Coronary artery (tissue), 2 donors: ENCODE results near the gene HOXA1.

Source experiments
- DNase-seq: peaks from one replicate; pipeline ENCODE4 v3.0.0-alpha.2; 2017; ENCODE audit warnings: low spot score
- H3K27ac ChIP-seq, 2 donors: fragments of 200-600 bp; sonication (generic); one replicate each; pipeline ENCODE4 v1.5.1; 2016 to 2019
- H3K4me3 ChIP-seq: fragments of 200-600 bp; sonication (generic); 2 replicates; pipeline ENCODE4 v1.5.1; 2016; ENCODE audit warnings: mild to moderate bottlenecking, moderate library complexity
- CTCF ChIP-seq: fragments of 200-600 bp; sonication (generic); IDR thresholded peaks from one replicate; pipeline ENCODE4 v1.5.1; 2019; ENCODE audit warnings: antibody characterized with exemption

The HOXA1 gene

GRCh38 chr7:27101957-27102580 is 6.3 kb upstream of the HOXA1 start:
- Histone ChIP-seq H3K4me3 (peak overlapping the region; percentile 56), H3K27ac (peak overlapping the region in 1 of 2 donors; percentile 57)
- no peak for DNase-seq
- no peak for TF ChIP-seq CTCF

- no peak for DNase-seq
- no peak for TF ChIP-seq CTCF
- peak overlapping the region; percentile 56 for H3K4me3 ChIP-seq
- peak overlapping the region in 1 of 2 donors; percentile 57 for H3K27ac ChIP-seq
These were observed 5.6 kb upstream of the HOXA1 start for GRCh38 chr7:27101171-27101956.

GRCh38 chr7:27100694-27101170 is 4.9 kb upstream of the HOXA1 start:
- DNase-seq: no peak
- H3K27ac ChIP-seq: peak overlapping the region in 1 of 2 donors; percentile 57
- peak overlapping the region; percentile 56 for H3K4me3 ChIP-seq
- TF ChIP-seq CTCF: no peak

GRCh38 chr7:27099453-27100370 is 3.9 kb upstream of the HOXA1 start:
- no peak overlapping the region for H3K4me3 ChIP-seq
- TF ChIP-seq CTCF: no peak
- no peak overlapping the region for H3K27ac ChIP-seq
- DNase-seq: no peak

GRCh38 chr7:27098578-27099451 is 3.0 kb upstream of the HOXA1 start:
- H3K4me3 ChIP-seq: peak overlapping the region; percentile 55
- peak overlapping the region in 1 of 2 donors; percentile 40 for H3K27ac ChIP-seq
- TF ChIP-seq CTCF: no peak
- no peak for DNase-seq
